ENCODE measurements around the gene EPB41L4A. TPM values are rescaled to one million over a fixed set of nuclear protein-coding genes. Genes with fewer than 3 reads are reported as not detected.

EPB41L4A gene
- total RNA-seq, 1 donor = 0.72 TPM

DNA sequence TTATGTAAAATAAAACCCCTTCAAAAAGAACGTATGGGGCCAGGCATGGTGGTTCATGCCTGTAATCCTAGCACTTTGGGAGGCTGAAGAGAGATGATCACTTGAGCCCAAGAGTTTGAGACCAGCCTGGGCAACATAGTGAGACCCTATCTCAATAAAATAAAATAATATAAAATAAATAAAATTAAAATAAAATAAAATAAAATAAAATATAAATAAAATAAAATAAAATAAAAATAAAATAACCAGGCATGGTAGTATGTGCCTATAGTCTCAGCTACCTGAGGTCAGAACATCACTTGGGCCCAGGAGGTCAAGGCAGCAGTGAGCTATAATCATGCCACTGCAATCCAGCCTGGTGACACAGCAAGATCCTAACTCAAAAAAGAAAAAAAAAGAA is 185.1 kb downstream of the EPB41L4A start:
- no peak overlapping the region for H2AFZ ChIP-seq (ENCODE audit: low read length)
- no peak for DNase-seq (ENCODE audit: insufficient read length, low spot score, missing footprints)
- no peak overlapping the region for H3K4me3 ChIP-seq (ENCODE audit: insufficient read depth, low read length)

DNA sequence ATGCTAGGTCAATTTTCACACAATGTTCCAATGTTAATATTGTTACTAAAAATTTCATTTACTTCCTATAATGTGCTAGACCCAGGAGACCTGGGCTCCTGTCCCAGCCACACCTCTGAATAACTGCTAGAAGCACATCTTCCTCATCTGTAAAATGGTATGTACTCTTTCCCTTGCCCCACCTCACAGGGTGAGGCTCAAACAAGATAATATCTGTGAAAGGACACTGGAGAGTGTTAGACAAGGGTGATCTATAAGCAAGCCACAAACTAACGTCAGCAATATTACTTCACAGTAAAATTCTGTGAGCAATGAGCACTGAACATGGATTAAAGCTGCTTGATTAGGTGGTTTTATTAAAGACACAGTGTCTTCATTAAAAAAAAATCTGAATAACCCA is 186.4 kb downstream of the EPB41L4A start:
- Histone ChIP-seq H4K20me1 (ENCODE audit: insufficient read depth, low read length) (no peaks in the 10 kb centered on the region), H3K4me3 (ENCODE audit: insufficient read depth, low read length) (no peak overlapping the region), H2AFZ (ENCODE audit: low read length) (no peak overlapping the region), H3K9me3 (ENCODE audit: low read depth, low read length) (no peaks in the 10 kb centered on the region), H3K27me3 (ENCODE audit: insufficient read depth, low read length) (no peaks in the 10 kb centered on the region), H3K4me1 (ENCODE audit: insufficient read depth, low read length) (no peaks in the 10 kb centered on the region), H3K79me2 (ENCODE audit: insufficient read depth, low read length) (no peaks in the 10 kb centered on the region), H3K36me3 (ENCODE audit: insufficient read depth, low read length) (no peaks in the 10 kb centered on the region), H3K27ac (ENCODE audit: low read depth, low read length) (no peak overlapping the region), H3K4me2 (ENCODE audit: insufficient read depth, low read length) (no peak overlapping the region)
- no peak for DNase-seq (ENCODE audit: insufficient read length, low spot score, missing footprints)
- no peak for TF ChIP-seq CTCF (IDR thresholded peaks at IDR 0.05; ENCODE audit: extremely low read depth, low read depth, low read length)

More for the DNA sequence above, 185.1 kb downstream of the EPB41L4A start:
- Histone ChIP-seq H3K36me3 (ENCODE audit: insufficient read depth, low read length) (no peaks in the 10 kb centered on the region), H3K27ac (ENCODE audit: low read depth, low read length) (no peak overlapping the region), H3K79me2 (ENCODE audit: insufficient read depth, low read length) (no peaks in the 10 kb centered on the region), H3K4me2 (ENCODE audit: insufficient read depth, low read length) (no peak overlapping the region), H3K27me3 (ENCODE audit: insufficient read depth, low read length) (no peaks in the 10 kb centered on the region), H3K9me3 (ENCODE audit: low read depth, low read length) (no peaks in the 10 kb centered on the region), H3K4me1 (ENCODE audit: insufficient read depth, low read length) (no peaks in the 10 kb centered on the region), H4K20me1 (ENCODE audit: insufficient read depth, low read length) (no peaks in the 10 kb centered on the region)
- no peak for TF ChIP-seq CTCF (IDR thresholded peaks at IDR 0.05; ENCODE audit: extremely low read depth, low read depth, low read length)

DNA sequence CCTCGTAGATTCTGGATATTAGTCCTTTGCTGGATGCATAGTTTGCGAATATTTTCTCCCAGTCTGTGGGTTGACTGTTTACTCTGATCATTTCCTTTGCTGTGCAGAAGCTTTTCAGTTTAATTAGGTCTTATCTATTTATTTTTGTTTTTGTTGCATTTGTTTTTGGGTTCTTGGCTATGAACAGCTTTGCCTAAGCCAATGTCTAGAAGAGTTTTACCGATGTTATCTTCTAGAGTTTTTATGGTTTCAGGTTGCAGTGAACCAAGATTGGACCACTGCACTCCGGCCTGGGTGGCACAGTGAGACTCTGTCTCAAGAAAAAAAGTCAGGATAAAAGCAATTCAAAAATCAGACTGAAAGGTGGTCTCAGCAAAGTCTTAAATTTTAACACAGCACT is 188.5 kb downstream of the EPB41L4A start:
- no peak for DNase-seq (ENCODE audit: insufficient read length, low spot score, missing footprints)
- H3K27me3 ChIP-seq (ENCODE audit: insufficient read depth, low read length) = no peaks in the 10 kb centered on the region
- TF ChIP-seq CTCF (IDR thresholded peaks at IDR 0.05; ENCODE audit: extremely low read depth, low read depth, low read length) = no peak

DNA sequence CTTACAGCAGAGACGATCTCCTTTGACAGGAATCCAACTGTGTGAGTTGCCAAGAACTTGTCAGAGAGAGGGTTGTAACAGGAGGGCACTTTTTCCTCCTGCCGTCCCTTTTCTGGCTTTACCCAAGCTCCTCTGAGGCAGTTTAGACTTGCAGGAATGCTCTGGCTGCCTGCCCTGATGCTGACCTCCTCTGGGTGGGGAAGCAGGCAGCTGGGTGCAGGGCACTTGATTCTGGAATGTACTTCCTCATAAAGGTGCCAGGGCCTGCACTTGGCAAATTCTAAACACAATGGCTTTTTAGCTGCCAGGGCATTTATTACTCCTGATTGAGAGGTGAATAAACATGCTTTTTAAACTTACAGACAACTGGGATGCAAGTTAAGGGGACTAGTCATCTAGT is 190.4 kb downstream of the EPB41L4A start:
- peak; percentile 55 for DNase-seq (ENCODE audit: insufficient read length, low spot score, missing footprints)
- no peak for TF ChIP-seq CTCF (IDR thresholded peaks at IDR 0.05; ENCODE audit: extremely low read depth, low read depth, low read length)
- Histone ChIP-seq H3K4me1 (ENCODE audit: insufficient read depth, low read length) (no peaks in the 10 kb centered on the region), H3K4me2 (ENCODE audit: insufficient read depth, low read length) (no peak overlapping the region), H3K27me3 (ENCODE audit: insufficient read depth, low read length) (no peaks in the 10 kb centered on the region), H4K20me1 (ENCODE audit: insufficient read depth, low read length) (no peaks in the 10 kb centered on the region), H3K4me3 (ENCODE audit: insufficient read depth, low read length) (no peak overlapping the region), H3K27ac (ENCODE audit: low read depth, low read length) (no peak overlapping the region), H3K9me3 (ENCODE audit: low read depth, low read length) (no peaks in the 10 kb centered on the region), H3K79me2 (ENCODE audit: insufficient read depth, low read length) (no peaks in the 10 kb centered on the region), H2AFZ (ENCODE audit: low read length) (peak overlapping the region; percentile 41), H3K36me3 (ENCODE audit: insufficient read depth, low read length) (no peaks in the 10 kb centered on the region)

More for the DNA sequence above, 188.5 kb downstream of the EPB41L4A start:
- H2AFZ ChIP-seq (ENCODE audit: low read length) = no peak overlapping the region
- H3K36me3 ChIP-seq (ENCODE audit: insufficient read depth, low read length) = no peaks in the 10 kb centered on the region
- no peak overlapping the region for H3K27ac ChIP-seq (ENCODE audit: low read depth, low read length)
- H3K4me1 ChIP-seq (ENCODE audit: insufficient read depth, low read length) = no peaks in the 10 kb centered on the region
- H3K4me3 ChIP-seq (ENCODE audit: insufficient read depth, low read length) = no peak overlapping the region
- no peaks in the 10 kb centered on the region for H3K9me3 ChIP-seq (ENCODE audit: low read depth, low read length)
- no peaks in the 10 kb centered on the region for H3K79me2 ChIP-seq (ENCODE audit: insufficient read depth, low read length)
- H4K20me1 ChIP-seq (ENCODE audit: insufficient read depth, low read length) = no peaks in the 10 kb centered on the region
- no peak overlapping the region for H3K4me2 ChIP-seq (ENCODE audit: insufficient read depth, low read length)
